ENCODE data around the gene LIPN.

GRCh38 chr10:88805361-88805760 lies 45.5 kb downstream of the LIPN start:
- TF ChIP-seq ATF3 (IDR thresholded peaks at IDR 0.05; ENCODE audit: insufficient read depth, low read depth, low read length) (no peak), CTCF (IDR thresholded peaks at IDR 0.05; ENCODE audit: control extremely low read depth in 1 of 3, insufficient read depth in 1 of 3, low read depth in 1 of 3, low read length in 3 of 3) (no peak), RAD21 (IDR thresholded peaks at IDR 0.05 in 1 of 2, conservative IDR thresholded peaks at IDR 0.05 in 1 of 2; ENCODE audit: low read depth in 2 of 2, low read length in 2 of 2) (no peak), ATF2 (IDR thresholded peaks at IDR 0.05; ENCODE audit: low read length) (no peak)
